ENCODE results near the gene RGS3.

GRCh38 chr9:113584428-113585084, 121.0 kb downstream of the RGS3 start:
- TF ChIP-seq POLR2A (IDR thresholded peaks at IDR 0.05; ENCODE audit: borderline replicate concordance, extremely low read depth, insufficient read depth, insufficient read length) = no peak
- TF ChIP-seq EZH2 (IDR thresholded peaks at IDR 0.05) = no peak
- no peak for TF ChIP-seq CTCF (IDR thresholded peaks at IDR 0.05 in 2 of 3, conservative IDR thresholded peaks at IDR 0.05 in 1 of 3; ENCODE audit: borderline replicate concordance in 1 of 3, insufficient read depth in 1 of 3, low read depth in 2 of 3, low read length in 2 of 3)
- TF ChIP-seq RAD21 (IDR thresholded peaks at IDR 0.05; ENCODE audit: low read depth) = no peak
- no peak for TF ChIP-seq ZFX (IDR thresholded peaks at IDR 0.05)
- no peak for TF ChIP-seq ATF3 (IDR thresholded peaks at IDR 0.05)
- TF ChIP-seq FOSL1 (IDR thresholded peaks at IDR 0.05; ENCODE audit: low read depth) = no peak
- TF ChIP-seq POLR2AphosphoS5 (IDR thresholded peaks at IDR 0.05; ENCODE audit: low read depth, low read length) = no peak
- no peak for TF ChIP-seq REST (IDR thresholded peaks at IDR 0.05; ENCODE audit: low read depth)
- no peak for TF ChIP-seq EGR1 (IDR thresholded peaks at IDR 0.05; ENCODE audit: low read depth)
